Transverse colon (tissue), 4 donors: Measurements from ENCODE around the gene CRTC1. TPM values are rescaled to one million over a fixed set of nuclear protein-coding genes. Genes with fewer than 3 reads are reported as not detected.

Experiments
- DNase-seq: peaks from one replicate; pipeline ENCODE4 v3.0.0-alpha.2; 2019
- H3K27ac ChIP-seq, 4 donors: fragments of 200-600 bp; sonication (generic); 2 replicates each; pipeline ENCODE4 v1.5.1; 2016 to 2018; ENCODE audit warnings: inconsistent platforms in 4 of 4
- H3K27me3 ChIP-seq: fragments of 200-600 bp; sonication (generic); 2 replicates; pipeline ENCODE4 v1.5.1; 2017; ENCODE audit warnings: inconsistent platforms
- H3K36me3 ChIP-seq, 4 donors: fragments of 200-600 bp; sonication (generic); 2 replicates each; pipeline ENCODE4 v1.5.1; 2017 to 2019; ENCODE audit warnings: inconsistent platforms in 4 of 4
- H3K4me1 ChIP-seq, 4 donors: fragments of 200-600 bp; sonication (generic); 2 replicates each; pipeline ENCODE4 v1.5.1; 2017 to 2020; ENCODE audit warnings: inconsistent platforms in 4 of 4
- H3K4me3 ChIP-seq, 4 donors: fragments of 200-600 bp; sonication (generic); 1 replicate in 1 of 4; 2 replicates in 3 of 4; pipeline versions ENCODE4 v1.5.1 to v1.6.1; 2017 to 2019; ENCODE audit warnings: inconsistent platforms in 4 of 4
- H3K9me3 ChIP-seq, 2 donors: fragments of 200-600 bp; sonication (generic); 2 replicates each; pipeline ENCODE4 v1.5.1; 2017 to 2019; ENCODE audit warnings: inconsistent platforms in 2 of 2
- EP300 ChIP-seq: sonication (generic); formaldehyde crosslinking; IDR thresholded peaks from one replicate; pipeline ENCODE4 v1.6.1; 2017; ENCODE audit warnings: antibody characterized with exemption, low read depth
- POLR2A ChIP-seq: fragments of 450-650 bp; IDR thresholded peaks from one replicate; pipeline ENCODE4 v1.6.1; 2016; ENCODE audit warnings: antibody characterized with exemption, mild to moderate bottlenecking, moderate library complexity
- POLR2AphosphoS5 ChIP-seq, 3 donors: sonication (generic); formaldehyde crosslinking; IDR thresholded peaks; one replicate each; pipeline ENCODE4 v1.6.1; 2016; ENCODE audit warnings: antibody characterized with exemption in 3 of 3
- WGBS, 2 donors: methylation state at CpG; one replicate each; pipeline ENCODE4 v1.1.5; 2018; ENCODE audit warnings: low coverage in 1 of 2; 5-methylcytosine and 5-hydroxymethylcytosine counted together
- in situ Hi-C, 4 donors: fragments of 200-750 bp; cut with MboI; loops; one replicate each; pipeline versions ENCODE4 v1.15.0 to v1.15.1; 2017; ENCODE audit warnings: low sequenced_read_pairs in 3 of 4, low pct_ligation_motif_present in 1 of 4, low pct_unique_long_range_greater_than_20kb in 1 of 4
- intact Hi-C: fragments of 100-400 bp; cut with DNase I; formaldehyde crosslinking; loops from one replicate; pipeline ENCODE4 v1.15.1; 2023; ENCODE audit warnings: low total_unique reads
- total RNA-seq, 4 donors: library from RNA; depleted of rRNA; stranded (reverse); fragments of >200 nt; gene quantifications; one replicate each; pipeline ENCODE4 v1.1.0, GENCODE V29; 2016
- TF ChIP-seq, protein P1 (sequence below), 5 experiments: fragments of 200-600 bp in 3 of 5; fragments of 450-650 bp in 2 of 5; sonication (generic) in 3 of 5; IDR thresholded peaks; 1 replicate in 2 of 5; 2 replicates in 3 of 5; pipeline ENCODE4 v1.5.1; 2016 to 2017; ENCODE audit warnings: antibody characterized with exemption in 5 of 5, inconsistent platforms in 3 of 5, mild to moderate bottlenecking in 2 of 5, moderate library complexity in 1 of 5

The CRTC1 gene
- total RNA-seq, 4 donors from 2014 or later: 6.2 to 17.6 (median 7.7) TPM

DNA sequence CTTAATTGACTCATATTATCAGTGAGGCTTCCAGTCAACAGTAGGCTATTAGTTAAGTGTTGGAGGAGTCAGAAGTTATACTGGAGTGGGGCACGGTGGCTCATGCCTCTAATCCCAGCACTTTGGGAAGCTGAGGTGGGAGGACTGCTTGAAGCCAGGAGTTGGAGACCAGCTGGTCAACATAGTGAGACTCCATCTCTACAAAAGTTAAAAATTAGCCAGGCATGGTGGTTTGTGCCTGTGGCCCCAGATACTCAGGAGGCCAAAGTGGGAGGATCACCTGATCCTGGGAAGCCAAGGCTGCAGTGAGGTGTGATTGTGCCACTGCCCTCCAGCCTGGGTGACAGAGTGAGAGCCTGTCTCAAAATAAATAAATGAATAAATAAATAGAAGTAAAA lies 54.5 kb downstream of the CRTC1 start:
- WGBS, 2 donors: 67 to 86% methylated on average over 1 of the region's 1 CpG
- Histone ChIP-seq H3K36me3 (no peaks in the 10 kb centered on the region), H3K4me3 (no peak overlapping the region), H3K9me3 (no peaks in the 10 kb centered on the region), H3K4me1 (peaks cover 25 to 57% (median 45%) of the 10 kb centered on the region in 4 donors), H3K27ac (peak overlapping the region in 1 of 4 donors; percentile 3), H3K27me3 (no peaks in the 10 kb centered on the region)
- DNase-seq: no peak
- intact Hi-C loops: no loop called here
- in situ Hi-C loops: no loop called here
- TF ChIP-seq POLR2A: no peak
- TF ChIP-seq POLR2AphosphoS5 (IDR thresholded peaks at IDR 0.05): no peak
- TF ChIP-seq EP300: no peak

DNA sequence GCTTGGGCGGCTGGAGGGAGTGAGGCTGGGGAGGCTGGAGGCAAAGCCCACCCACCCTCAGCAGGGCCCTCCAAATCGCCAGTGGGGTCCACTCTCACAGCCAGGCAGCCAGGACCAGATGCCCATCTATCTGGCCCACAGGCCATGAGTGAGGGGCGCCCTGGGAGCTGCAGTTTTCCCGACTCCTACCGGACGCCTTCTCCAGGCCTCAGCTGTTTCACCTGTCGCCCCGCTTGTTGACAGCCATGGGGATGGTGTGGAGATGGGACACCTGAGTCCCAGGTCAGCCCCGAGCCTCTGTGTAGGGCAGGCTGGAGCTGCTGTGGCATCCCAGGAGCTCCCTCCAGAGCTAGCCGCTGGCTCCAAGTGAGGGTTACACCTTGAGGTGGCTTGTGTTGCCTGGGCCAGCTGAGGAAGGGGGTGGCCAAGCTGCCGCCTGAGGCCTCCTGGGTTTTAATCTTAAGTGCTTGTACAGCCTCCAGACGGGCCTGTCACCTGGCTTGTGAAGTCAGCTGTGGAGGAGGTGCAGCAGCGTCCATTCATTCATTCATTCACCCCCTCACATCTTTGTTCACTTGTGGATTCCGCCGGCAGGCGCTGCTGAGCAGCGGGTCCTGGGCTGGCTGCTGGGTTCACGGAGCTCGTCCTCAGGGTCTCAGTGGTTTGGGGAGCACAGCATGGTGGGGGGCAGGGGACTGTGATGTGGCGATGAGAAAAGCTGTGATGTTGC lies 55.6 kb downstream of the CRTC1 start:
- no peaks in the 10 kb centered on the region for H3K9me3 ChIP-seq
- peaks cover 33 to 57% (median 53%) of the 10 kb centered on the region in 4 donors for H3K4me1 ChIP-seq
- WGBS, 2 donors: 94 to 100% methylated on average over 8 to 13 of the region's 20 CpGs
- TF ChIP-seq POLR2AphosphoS5 (IDR thresholded peaks at IDR 0.05) (no peak), EP300 (no peak), POLR2A (no peak)
- TF ChIP-seq, protein P1, sequence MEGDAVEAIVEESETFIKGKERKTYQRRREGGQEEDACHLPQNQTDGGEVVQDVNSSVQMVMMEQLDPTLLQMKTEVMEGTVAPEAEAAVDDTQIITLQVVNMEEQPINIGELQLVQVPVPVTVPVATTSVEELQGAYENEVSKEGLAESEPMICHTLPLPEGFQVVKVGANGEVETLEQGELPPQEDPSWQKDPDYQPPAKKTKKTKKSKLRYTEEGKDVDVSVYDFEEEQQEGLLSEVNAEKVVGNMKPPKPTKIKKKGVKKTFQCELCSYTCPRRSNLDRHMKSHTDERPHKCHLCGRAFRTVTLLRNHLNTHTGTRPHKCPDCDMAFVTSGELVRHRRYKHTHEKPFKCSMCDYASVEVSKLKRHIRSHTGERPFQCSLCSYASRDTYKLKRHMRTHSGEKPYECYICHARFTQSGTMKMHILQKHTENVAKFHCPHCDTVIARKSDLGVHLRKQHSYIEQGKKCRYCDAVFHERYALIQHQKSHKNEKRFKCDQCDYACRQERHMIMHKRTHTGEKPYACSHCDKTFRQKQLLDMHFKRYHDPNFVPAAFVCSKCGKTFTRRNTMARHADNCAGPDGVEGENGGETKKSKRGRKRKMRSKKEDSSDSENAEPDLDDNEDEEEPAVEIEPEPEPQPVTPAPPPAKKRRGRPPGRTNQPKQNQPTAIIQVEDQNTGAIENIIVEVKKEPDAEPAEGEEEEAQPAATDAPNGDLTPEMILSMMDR (IDR thresholded peaks at IDR 0.05): no peak
- H3K27me3 ChIP-seq: no peaks in the 10 kb centered on the region
- in situ Hi-C loops (no loop called here), intact Hi-C loops (no loop called here)
- no peak overlapping the region for H3K27ac ChIP-seq
- H3K36me3 ChIP-seq: no peaks in the 10 kb centered on the region
- no peak overlapping the region for H3K4me3 ChIP-seq
- DNase-seq: no peak

DNA sequence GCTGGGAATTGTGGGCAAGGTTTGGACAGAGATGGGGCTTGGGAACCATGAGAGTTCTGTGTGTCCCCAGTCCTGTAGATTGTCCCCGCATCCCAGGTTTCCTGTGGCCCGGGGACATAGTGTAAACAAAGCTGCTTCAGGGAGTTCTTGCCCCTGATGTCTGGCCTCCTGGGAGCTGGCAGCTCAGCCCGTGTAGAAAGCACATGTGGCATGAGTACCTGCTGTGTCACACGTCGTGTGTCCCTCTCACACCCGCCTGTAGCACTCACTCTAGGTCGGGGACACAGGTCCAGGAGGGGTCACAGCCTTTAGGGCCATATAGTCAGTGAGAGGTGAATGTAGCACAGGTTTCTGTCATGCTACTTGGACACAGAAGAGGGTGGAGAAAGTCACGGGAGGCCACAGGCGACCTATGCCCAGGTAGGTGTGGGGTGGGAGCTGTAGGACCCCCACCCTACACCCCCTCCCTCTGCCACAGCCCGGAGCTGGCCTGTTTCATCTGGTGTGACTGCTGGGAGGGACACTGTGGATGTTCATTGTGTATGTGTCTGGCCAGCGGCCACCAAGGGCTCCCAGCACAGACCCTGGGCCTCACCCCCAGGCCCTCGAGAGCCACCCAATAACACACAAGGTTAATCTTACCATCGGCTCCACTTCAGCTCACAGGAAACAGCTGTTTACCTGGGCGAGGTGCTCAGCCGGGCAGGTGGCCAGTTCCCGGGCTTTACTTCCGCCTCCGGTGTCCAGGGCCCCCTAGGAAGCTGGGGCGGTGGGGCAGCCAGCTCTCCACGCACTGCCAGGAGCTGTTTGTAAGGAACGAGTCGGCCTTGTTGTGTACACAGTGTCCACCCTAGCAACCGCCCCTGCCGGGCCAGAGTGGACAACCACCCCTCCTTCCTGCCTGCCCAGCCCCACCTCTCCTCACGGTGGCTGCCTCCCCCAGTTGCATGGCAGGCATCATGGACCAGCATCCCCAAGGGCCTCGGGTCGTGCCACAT lies 57.9 kb downstream of the CRTC1 start:
- no peaks in the 10 kb centered on the region for H3K9me3 ChIP-seq
- in situ Hi-C loops: no loop called here
- DNase-seq: peak; percentile 84
- intact Hi-C loops: no loop called here
- H3K27me3 ChIP-seq: no peaks in the 10 kb centered on the region
- TF ChIP-seq POLR2A: no peak
- TF ChIP-seq, protein P1 (IDR thresholded peaks at IDR 0.05): peak in 1 of 5 experiments; percentile 18
- TF ChIP-seq POLR2AphosphoS5 (IDR thresholded peaks at IDR 0.05): peak in 1 of 3 donors; percentile 42
- TF ChIP-seq EP300: no peak
- H3K36me3 ChIP-seq: no peaks in the 10 kb centered on the region
- H3K4me1 ChIP-seq: peaks cover 33 to 54% (median 52%) of the 10 kb centered on the region in 4 donors
- peak overlapping the region; percentile 52 to 87 (median 66) for H3K27ac ChIP-seq
- WGBS, 2 donors: 50% methylated on average over 26 of the region's 27 CpGs; no CpG with 5 or more reads in 1 of the 2 donors
- no peak overlapping the region for H3K4me3 ChIP-seq

DNA sequence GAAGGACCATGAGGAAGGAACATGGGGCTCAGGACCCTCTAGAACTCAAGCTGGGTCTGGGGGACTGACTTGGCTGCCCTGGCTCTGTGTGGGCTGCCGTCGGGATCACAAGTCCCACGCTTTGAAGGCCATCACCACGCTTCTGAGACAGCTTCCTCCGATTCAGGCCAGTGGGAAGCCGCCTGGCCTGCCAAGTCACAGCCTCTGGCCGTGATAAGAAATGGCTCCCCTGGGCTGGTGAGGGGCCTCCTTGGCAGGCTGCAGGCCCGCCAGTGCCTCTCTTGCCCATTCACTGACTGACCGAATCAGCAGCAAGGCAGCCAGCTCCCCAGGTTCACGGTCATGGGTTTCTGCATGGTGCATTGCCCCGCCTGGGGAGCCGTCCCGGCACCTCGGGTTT lies 58.8 kb downstream of the CRTC1 start:
- 93% methylated on average over 14 of the region's 14 CpGs; no CpG with 5 or more reads in 1 of the 2 donors for WGBS, 2 donors
- TF ChIP-seq POLR2AphosphoS5 (IDR thresholded peaks at IDR 0.05): no peak
- TF ChIP-seq, protein P1 (IDR thresholded peaks at IDR 0.05): no peak
- no peak for TF ChIP-seq POLR2A
- TF ChIP-seq EP300: no peak
- Histone ChIP-seq H3K36me3 (no peaks in the 10 kb centered on the region), H3K27me3 (no peaks in the 10 kb centered on the region), H3K9me3 (no peaks in the 10 kb centered on the region), H3K4me3 (no peak overlapping the region), H3K4me1 (peaks cover 33 to 47% (median 45%) of the 10 kb centered on the region in 4 donors), H3K27ac (peak overlapping the region; percentile 52 to 87 (median 66))
- in situ Hi-C loops: no loop called here
- intact Hi-C loops: no loop called here
- DNase-seq: no peak
